Mucosa of descending colon (tissue), 3 donors: ENCODE data around the gene PEMT. TPM values are rescaled to one million over a fixed set of nuclear protein-coding genes. Genes with fewer than 3 reads are reported as not detected.

Experiments
- ATAC-seq: fragments of 200-7000 bp; cut with Tn5 transposase; one replicate; pipeline ENCODE4 v1.9.1; 2020; ENCODE audit warnings: mild to moderate bottlenecking, moderate library complexity
- DNase-seq, 3 donors: peaks; one replicate each; pipeline ENCODE4 v3.0.0-alpha.2; 2020
- H3K36me3 ChIP-seq: fragments of 200-600 bp; one replicate; pipeline ENCODE4 v1.8.0; 2021; ENCODE audit warnings: low read depth, mild to moderate bottlenecking
- H3K4me1 ChIP-seq: fragments of 200-600 bp; one replicate; pipeline ENCODE4 v1.8.0; 2021; ENCODE audit warnings: low read depth, mild to moderate bottlenecking
- H3K4me3 ChIP-seq: fragments of 200-600 bp; one replicate; pipeline ENCODE4 v1.8.0; 2021; ENCODE audit warnings: mild to moderate bottlenecking
- H3K9me3 ChIP-seq: fragments of 200-600 bp; one replicate; pipeline ENCODE4 v1.8.0; 2021; ENCODE audit warnings: mild to moderate bottlenecking
- CTCF ChIP-seq: fragments of 200-600 bp; IDR thresholded peaks from one replicate; pipeline ENCODE4 v1.8.0; 2022; ENCODE audit warnings: antibody characterized with exemption, mild to moderate bottlenecking
- intact Hi-C, 2 donors: fragments of 100-400 bp; cut with DNase I in 1 of 2; cut with micrococcal nuclease in 1 of 2; formaldehyde crosslinking; loops; one replicate each; pipeline versions ENCODE4 v1.11.0 to v1.11.1; 2022; cut with DNase I, micrococcal nuclease
- total RNA-seq, 3 donors: library from RNA; stranded (reverse); fragmentation: NEBNext Ultra II Directional in 2 of 3; extraction: Animal tissue kit (Norgen Biotek cat#: 25700) in 2 of 3; gene quantifications; one replicate each; pipeline versions ENCODE4 v1.2.1 to v1.2.4, GENCODE V29; 2021 to 2023
- donor health status: DM: no; HTN: no; CAD: no; lungs with moderate emphysema.
- donor health status: DM: no; HTN: no; CAD: no.
- donor health status: DM: no; HTN: yes; CAD: no.

The PEMT gene
- total RNA-seq, 3 donors from 2014 or later: 15.4 to 18.3 (median 16.1) TPM

DNA sequence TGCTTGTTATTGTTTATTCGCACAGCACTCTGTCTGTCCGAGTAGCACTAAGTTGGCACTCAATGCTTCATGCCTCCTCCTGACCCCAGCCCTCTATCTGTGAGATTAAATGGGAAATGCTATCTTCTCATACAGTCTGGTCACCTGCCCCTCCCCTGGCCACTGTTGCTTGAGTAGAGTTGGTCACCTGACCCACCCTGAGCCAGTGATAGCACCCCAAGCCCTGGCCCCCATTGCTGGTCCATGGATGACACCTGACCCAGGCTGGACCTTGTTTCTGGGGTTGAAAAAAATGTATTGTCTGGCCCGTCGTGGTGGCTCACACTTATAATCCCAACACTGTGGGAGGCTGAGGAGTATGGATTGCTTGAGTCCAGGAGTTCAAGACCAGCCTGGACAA lies 8.5 kb upstream of the PEMT start:
- no peaks in the 10 kb centered on the region for H3K36me3 ChIP-seq
- no peak for TF ChIP-seq CTCF
- no peak overlapping the region for H3K4me3 ChIP-seq
- no peak for DNase-seq
- no peaks in the 10 kb centered on the region for H3K9me3 ChIP-seq
- intact Hi-C loops: no loop called here
- no peak for ATAC-seq
- H3K4me1 ChIP-seq: no peaks in the 10 kb centered on the region

DNA sequence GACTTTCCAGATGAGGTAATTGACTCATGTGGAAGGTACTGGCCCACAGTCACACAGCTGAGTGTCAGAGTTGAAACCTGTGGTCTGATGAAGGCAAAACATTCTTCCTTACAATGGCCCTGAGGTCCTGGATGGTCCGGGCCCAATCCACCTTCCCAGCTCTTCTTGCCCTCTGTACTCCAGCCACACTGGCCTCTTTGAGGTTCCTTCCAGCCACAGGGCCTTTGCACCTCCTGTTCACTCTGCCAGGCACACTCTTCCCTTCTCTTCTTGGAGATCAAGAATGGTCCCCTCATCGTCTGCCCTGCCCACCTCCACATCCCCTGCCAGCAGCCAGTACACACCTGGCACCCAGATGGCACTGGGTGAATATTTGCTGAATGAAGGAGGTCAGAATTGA lies 6.5 kb upstream of the PEMT start:
- Histone ChIP-seq H3K4me1 (no peaks in the 10 kb centered on the region), H3K4me3 (no peak overlapping the region), H3K9me3 (no peaks in the 10 kb centered on the region), H3K36me3 (no peaks in the 10 kb centered on the region)
- no peak for DNase-seq
- ATAC-seq: no peak
- intact Hi-C loops: no loop called here
- TF ChIP-seq CTCF: no peak

GRCh38 chr17:17595755-17596154 lies 4.2 kb upstream of the PEMT start:
- DNase-seq (no peak), ATAC-seq (no peak)
- no peak for TF ChIP-seq CTCF
- Histone ChIP-seq H3K4me1 (peaks cover 5% of the 10 kb centered on the region), H3K4me3 (no peak overlapping the region), H3K36me3 (no peaks in the 10 kb centered on the region), H3K9me3 (no peaks in the 10 kb centered on the region)
- intact Hi-C loops: no loop called here

GRCh38 chr17:17593222-17593620 lies 1.7 kb upstream of the PEMT start:
- Histone ChIP-seq H3K4me1 (peaks cover 9% of the 10 kb centered on the region), H3K36me3 (no peaks in the 10 kb centered on the region), H3K9me3 (no peaks in the 10 kb centered on the region), H3K4me3 (no peak overlapping the region)
- no peak for DNase-seq
- TF ChIP-seq CTCF: no peak
- ATAC-seq: no peak
- intact Hi-C loops: no loop called here

- no peak for TF ChIP-seq CTCF
- H3K4me3 ChIP-seq: peak overlapping the region; percentile 52
- peak in 1 of 3 donors; percentile 39 for DNase-seq
- H3K4me1 ChIP-seq: peaks cover 9% of the 10 kb centered on the region
- no peaks in the 10 kb centered on the region for H3K9me3 ChIP-seq
- no peaks in the 10 kb centered on the region for H3K36me3 ChIP-seq
- intact Hi-C loops: no loop called here
- no peak for ATAC-seq
These were observed 589 bp downstream of the PEMT start for GRCh38 chr17:17590883-17591354.

- intact Hi-C loops: no loop called here
- H3K4me3 ChIP-seq: no peak overlapping the region
- ATAC-seq (no peak), DNase-seq (no peak)
- no peak for TF ChIP-seq CTCF
- no peaks in the 10 kb centered on the region for H3K36me3 ChIP-seq
- peaks cover 9% of the 10 kb centered on the region for H3K4me1 ChIP-seq
- H3K9me3 ChIP-seq: no peaks in the 10 kb centered on the region
These were observed 1.3 kb downstream of the PEMT start for GRCh38 chr17:17590141-17590751.
